CD4-positive, alpha-beta T cell treated with Interferon gamma for 1 hour (primary cell): ENCODE results near the gene NUBP1.
"Not testable (repeated sequence)": the region's sequence is repeated elsewhere in the genome, so short reads cannot be mapped to it uniquely, and the experiment has no call there.

Experiments
- DNase-seq: peaks from one replicate; pipeline ENCODE4 v3.0.0-alpha.2; 2020

NUBP1 gene

GRCh38 chr16:10743610-10744369 lies at the start of gene NUBP1:
Gene NUBP1, plus strand, starts transcription at chr16:10743842. Its CDS starts 22 bp downstream, at chr16:10743864.
- DNase-seq: peak; percentile 98

GRCh38 chr16:10693889-10694288 lies 49.8 kb upstream of the NUBP1 start:
- no peak for DNase-seq

- no peak for DNase-seq
Measured at GRCh38 chr16:10694306-10694705, 49.3 kb upstream of the NUBP1 start.

GRCh38 chr16:10694830-10695229 lies 48.8 kb upstream of the NUBP1 start, which contains the start of gene TEKT5:
Gene TEKT5, minus strand, starts transcription at chr16:10694930. Its CDS starts 57 bp downstream, at chr16:10694873.
- no peak for DNase-seq

GRCh38 chr16:10699756-10700155 lies 43.9 kb upstream of the NUBP1 start:
- no peak for DNase-seq

- DNase-seq: no peak
Measured at GRCh38 chr16:10708969-10709368, 34.7 kb upstream of the NUBP1 start.

- no peak for DNase-seq
Measured at GRCh38 chr16:10728003-10728887, 15.4 kb upstream of the NUBP1 start.

GRCh38 chr16:10729104-10730048 lies 14.3 kb upstream of the NUBP1 start:
- no peak for DNase-seq

- no peak for DNase-seq
Measured at GRCh38 chr16:10731790-10732189, 11.9 kb upstream of the NUBP1 start.

- DNase-seq: peak; percentile 74
Measured at GRCh38 chr16:10737068-10737625, 6.5 kb upstream of the NUBP1 start.

GRCh38 chr16:10738231-10739077 lies 5.2 kb upstream of the NUBP1 start:
- peak; percentile 57 for DNase-seq

GRCh38 chr16:10740000-10740844 lies 3.4 kb upstream of the NUBP1 start:
- no peak for DNase-seq

GRCh38 chr16:10740845-10741208 lies 2.8 kb upstream of the NUBP1 start:
- DNase-seq: no peak

- not testable (repeated sequence) for DNase-seq
Measured at GRCh38 chr16:10741249-10741648, 2.4 kb upstream of the NUBP1 start.

- no peak for DNase-seq
Measured at GRCh38 chr16:10741844-10742243, 1.8 kb upstream of the NUBP1 start.

- DNase-seq: no peak
Measured at GRCh38 chr16:10743227-10743609, 424 bp upstream of the NUBP1 start.

GRCh38 chr16:10744370-10745030 lies 858 bp downstream of the NUBP1 start:
- no peak for DNase-seq

GRCh38 chr16:10745841-10746240 lies 2.2 kb downstream of the NUBP1 start:
- DNase-seq: no peak

GRCh38 chr16:10750793-10751192 lies 7.2 kb downstream of the NUBP1 start:
- DNase-seq: no peak

GRCh38 chr16:10751291-10751697 lies 7.7 kb downstream of the NUBP1 start:
- DNase-seq: no peak
